ENCODE measurements around the gene TSPYL1.
A peak's percentile ranks its signal among the peaks of the same experiment; 100 is the strongest.

DNA sequence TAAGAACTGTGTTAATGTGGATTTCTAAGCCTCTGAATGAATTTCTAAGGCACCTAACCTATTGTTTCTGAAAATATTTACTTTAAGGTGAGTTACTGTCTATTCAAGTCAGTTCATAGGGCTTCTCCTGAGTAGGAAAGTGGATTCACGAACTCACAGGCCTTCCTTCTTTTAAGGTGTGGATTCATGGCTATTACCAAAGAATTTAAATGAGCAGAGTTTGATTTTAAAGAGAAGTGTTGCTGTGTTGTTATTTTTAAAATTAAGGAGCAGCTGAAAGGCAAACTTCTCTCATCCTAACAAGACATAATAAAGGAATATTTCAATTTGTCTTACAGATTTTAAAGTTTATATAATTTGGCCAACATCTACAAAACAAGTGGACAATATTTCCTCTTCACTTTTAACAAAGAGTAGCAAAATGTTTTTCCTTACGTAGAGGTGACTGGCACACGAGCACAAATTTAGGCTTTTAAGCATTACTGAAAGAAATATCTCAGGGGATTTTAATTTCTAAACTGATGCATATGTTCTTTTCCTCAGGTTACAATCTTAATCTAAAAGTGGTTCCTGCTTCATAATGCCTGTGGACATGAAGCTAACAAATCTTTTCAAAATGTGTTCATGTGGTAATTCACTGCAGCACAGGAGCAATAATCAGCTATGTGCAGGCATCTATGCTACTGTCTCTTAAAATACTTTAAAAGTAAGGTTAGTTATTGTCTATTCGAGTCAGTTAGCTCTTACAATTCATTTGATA lies 25.3 kb downstream of the TSPYL1 start:
- TF ChIP-seq, protein P1, sequence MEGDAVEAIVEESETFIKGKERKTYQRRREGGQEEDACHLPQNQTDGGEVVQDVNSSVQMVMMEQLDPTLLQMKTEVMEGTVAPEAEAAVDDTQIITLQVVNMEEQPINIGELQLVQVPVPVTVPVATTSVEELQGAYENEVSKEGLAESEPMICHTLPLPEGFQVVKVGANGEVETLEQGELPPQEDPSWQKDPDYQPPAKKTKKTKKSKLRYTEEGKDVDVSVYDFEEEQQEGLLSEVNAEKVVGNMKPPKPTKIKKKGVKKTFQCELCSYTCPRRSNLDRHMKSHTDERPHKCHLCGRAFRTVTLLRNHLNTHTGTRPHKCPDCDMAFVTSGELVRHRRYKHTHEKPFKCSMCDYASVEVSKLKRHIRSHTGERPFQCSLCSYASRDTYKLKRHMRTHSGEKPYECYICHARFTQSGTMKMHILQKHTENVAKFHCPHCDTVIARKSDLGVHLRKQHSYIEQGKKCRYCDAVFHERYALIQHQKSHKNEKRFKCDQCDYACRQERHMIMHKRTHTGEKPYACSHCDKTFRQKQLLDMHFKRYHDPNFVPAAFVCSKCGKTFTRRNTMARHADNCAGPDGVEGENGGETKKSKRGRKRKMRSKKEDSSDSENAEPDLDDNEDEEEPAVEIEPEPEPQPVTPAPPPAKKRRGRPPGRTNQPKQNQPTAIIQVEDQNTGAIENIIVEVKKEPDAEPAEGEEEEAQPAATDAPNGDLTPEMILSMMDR (IDR thresholded peaks at IDR 0.05; ENCODE audit: poor library complexity, severe bottlenecking) = no peak
- TF ChIP-seq, protein P2, sequence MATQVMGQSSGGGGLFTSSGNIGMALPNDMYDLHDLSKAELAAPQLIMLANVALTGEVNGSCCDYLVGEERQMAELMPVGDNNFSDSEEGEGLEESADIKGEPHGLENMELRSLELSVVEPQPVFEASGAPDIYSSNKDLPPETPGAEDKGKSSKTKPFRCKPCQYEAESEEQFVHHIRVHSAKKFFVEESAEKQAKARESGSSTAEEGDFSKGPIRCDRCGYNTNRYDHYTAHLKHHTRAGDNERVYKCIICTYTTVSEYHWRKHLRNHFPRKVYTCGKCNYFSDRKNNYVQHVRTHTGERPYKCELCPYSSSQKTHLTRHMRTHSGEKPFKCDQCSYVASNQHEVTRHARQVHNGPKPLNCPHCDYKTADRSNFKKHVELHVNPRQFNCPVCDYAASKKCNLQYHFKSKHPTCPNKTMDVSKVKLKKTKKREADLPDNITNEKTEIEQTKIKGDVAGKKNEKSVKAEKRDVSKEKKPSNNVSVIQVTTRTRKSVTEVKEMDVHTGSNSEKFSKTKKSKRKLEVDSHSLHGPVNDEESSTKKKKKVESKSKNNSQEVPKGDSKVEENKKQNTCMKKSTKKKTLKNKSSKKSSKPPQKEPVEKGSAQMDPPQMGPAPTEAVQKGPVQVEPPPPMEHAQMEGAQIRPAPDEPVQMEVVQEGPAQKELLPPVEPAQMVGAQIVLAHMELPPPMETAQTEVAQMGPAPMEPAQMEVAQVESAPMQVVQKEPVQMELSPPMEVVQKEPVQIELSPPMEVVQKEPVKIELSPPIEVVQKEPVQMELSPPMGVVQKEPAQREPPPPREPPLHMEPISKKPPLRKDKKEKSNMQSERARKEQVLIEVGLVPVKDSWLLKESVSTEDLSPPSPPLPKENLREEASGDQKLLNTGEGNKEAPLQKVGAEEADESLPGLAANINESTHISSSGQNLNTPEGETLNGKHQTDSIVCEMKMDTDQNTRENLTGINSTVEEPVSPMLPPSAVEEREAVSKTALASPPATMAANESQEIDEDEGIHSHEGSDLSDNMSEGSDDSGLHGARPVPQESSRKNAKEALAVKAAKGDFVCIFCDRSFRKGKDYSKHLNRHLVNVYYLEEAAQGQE (IDR thresholded peaks at IDR 0.05; ENCODE audit: borderline replicate concordance) = peak; percentile 82
- TF ChIP-seq SMC3 (conservative IDR thresholded peaks at IDR 0.05; ENCODE audit: poor library complexity) = no peak
